Measurements from ENCODE around the gene ZNF670.
"Not testable (repeated sequence)": the region's sequence is repeated elsewhere in the genome, so short reads cannot be mapped to it uniquely, and the experiment has no call there.

Gene ZNF670

GRCh38 chr1:247037511-247038320, 40.9 kb downstream of the ZNF670 start:
- ATAC-seq (ENCODE audit: low read depth): no peak
- H3K4me3 ChIP-seq (ENCODE audit: severe bottlenecking): no peak overlapping the region
- no peak overlapping the region for H3K27ac ChIP-seq (ENCODE audit: poor library complexity, severe bottlenecking)
- H3K4me1 ChIP-seq (ENCODE audit: insufficient read depth, poor library complexity, severe bottlenecking): no peaks in the 10 kb centered on the region
- no peak for TF ChIP-seq CTCF (IDR thresholded peaks at IDR 0.05; ENCODE audit: poor library complexity, severe bottlenecking)
- no peaks in the 10 kb centered on the region for H3K27me3 ChIP-seq (ENCODE audit: insufficient read depth, poor library complexity, severe bottlenecking)
- DNase-seq (ENCODE audit: low spot score): no peak
- H3K9me3 ChIP-seq (ENCODE audit: severe bottlenecking): peaks cover 4% of the 10 kb centered on the region
- peaks cover 18% of the 10 kb centered on the region for H3K36me3 ChIP-seq (ENCODE audit: low read depth)

GRCh38 chr1:247032306-247032705, 46.3 kb downstream of the ZNF670 start:
- H3K27ac ChIP-seq (ENCODE audit: poor library complexity, severe bottlenecking); H3K9me3 ChIP-seq (ENCODE audit: severe bottlenecking); ATAC-seq (ENCODE audit: low read depth); H3K27me3 ChIP-seq (ENCODE audit: insufficient read depth, poor library complexity, severe bottlenecking); H3K36me3 ChIP-seq (ENCODE audit: low read depth); H3K4me3 ChIP-seq (ENCODE audit: severe bottlenecking); H3K4me1 ChIP-seq (ENCODE audit: insufficient read depth, poor library complexity, severe bottlenecking); DNase-seq (ENCODE audit: low spot score): not testable (repeated sequence)
